Gastrocnemius medialis (tissue), 4 donors: Measurements from ENCODE around the gene MSH3.

Source experiments
- POLR2A ChIP-seq, 2 donors: fragments of 450-650 bp; IDR thresholded peaks; one replicate each; pipeline ENCODE4 v1.6.1; 2017; ENCODE audit warnings: antibody characterized with exemption in 2 of 2, mild to moderate bottlenecking in 2 of 2, moderate library complexity in 2 of 2
- TF ChIP-seq, protein P1 (sequence below), 5 experiments: fragments of 450-650 bp in 3 of 5; fragments of 200-600 bp in 2 of 5; sonication (generic) in 2 of 5; IDR thresholded peaks in 4 of 5; conservative IDR thresholded peaks in 1 of 5; 1 replicate in 4 of 5; 2 replicates in 1 of 5; pipeline ENCODE4 v1.5.1; 2016 to 2019; ENCODE audit warnings: antibody characterized with exemption in 5 of 5, mild to moderate bottlenecking in 3 of 5, moderate library complexity in 3 of 5

DNA sequence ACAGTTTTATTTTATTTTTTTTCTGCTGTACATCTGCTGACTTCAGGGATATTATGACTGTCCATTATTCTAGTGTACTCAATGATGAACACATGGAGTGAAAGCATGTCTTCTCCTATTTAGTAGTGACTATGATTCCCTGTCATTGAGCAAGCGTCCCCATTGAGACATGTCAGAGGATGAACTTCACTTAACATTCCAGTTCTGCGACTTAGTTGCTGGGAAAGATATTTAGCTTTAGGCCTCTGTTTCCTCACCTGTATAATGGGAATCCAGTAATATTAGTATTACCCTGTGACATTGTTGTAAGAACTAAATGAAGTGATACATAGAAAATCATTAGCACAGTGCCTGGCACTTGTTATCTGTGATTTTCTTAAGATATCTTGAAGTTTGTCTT lies 145.1 kb downstream of the MSH3 start:
- TF ChIP-seq POLR2A (IDR thresholded peaks at IDR 0.05) = no peak
- TF ChIP-seq, protein P1, sequence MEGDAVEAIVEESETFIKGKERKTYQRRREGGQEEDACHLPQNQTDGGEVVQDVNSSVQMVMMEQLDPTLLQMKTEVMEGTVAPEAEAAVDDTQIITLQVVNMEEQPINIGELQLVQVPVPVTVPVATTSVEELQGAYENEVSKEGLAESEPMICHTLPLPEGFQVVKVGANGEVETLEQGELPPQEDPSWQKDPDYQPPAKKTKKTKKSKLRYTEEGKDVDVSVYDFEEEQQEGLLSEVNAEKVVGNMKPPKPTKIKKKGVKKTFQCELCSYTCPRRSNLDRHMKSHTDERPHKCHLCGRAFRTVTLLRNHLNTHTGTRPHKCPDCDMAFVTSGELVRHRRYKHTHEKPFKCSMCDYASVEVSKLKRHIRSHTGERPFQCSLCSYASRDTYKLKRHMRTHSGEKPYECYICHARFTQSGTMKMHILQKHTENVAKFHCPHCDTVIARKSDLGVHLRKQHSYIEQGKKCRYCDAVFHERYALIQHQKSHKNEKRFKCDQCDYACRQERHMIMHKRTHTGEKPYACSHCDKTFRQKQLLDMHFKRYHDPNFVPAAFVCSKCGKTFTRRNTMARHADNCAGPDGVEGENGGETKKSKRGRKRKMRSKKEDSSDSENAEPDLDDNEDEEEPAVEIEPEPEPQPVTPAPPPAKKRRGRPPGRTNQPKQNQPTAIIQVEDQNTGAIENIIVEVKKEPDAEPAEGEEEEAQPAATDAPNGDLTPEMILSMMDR (IDR thresholded peaks at IDR 0.05 in 4 of 5, conservative IDR thresholded peaks at IDR 0.05 in 1 of 5) = no peak
